Measurements from ENCODE around the gene NEK6. TPM values are rescaled to one million over a fixed set of nuclear protein-coding genes. Genes with fewer than 3 reads are reported as not detected.

NEK6 gene
- total and polyA plus RNA-seq, 2 of the 8 experiments (the other 6 are each of a cell fraction or from before 2014, with no cell fraction given), result 17.7 to 19.7 TPM

DNA sequence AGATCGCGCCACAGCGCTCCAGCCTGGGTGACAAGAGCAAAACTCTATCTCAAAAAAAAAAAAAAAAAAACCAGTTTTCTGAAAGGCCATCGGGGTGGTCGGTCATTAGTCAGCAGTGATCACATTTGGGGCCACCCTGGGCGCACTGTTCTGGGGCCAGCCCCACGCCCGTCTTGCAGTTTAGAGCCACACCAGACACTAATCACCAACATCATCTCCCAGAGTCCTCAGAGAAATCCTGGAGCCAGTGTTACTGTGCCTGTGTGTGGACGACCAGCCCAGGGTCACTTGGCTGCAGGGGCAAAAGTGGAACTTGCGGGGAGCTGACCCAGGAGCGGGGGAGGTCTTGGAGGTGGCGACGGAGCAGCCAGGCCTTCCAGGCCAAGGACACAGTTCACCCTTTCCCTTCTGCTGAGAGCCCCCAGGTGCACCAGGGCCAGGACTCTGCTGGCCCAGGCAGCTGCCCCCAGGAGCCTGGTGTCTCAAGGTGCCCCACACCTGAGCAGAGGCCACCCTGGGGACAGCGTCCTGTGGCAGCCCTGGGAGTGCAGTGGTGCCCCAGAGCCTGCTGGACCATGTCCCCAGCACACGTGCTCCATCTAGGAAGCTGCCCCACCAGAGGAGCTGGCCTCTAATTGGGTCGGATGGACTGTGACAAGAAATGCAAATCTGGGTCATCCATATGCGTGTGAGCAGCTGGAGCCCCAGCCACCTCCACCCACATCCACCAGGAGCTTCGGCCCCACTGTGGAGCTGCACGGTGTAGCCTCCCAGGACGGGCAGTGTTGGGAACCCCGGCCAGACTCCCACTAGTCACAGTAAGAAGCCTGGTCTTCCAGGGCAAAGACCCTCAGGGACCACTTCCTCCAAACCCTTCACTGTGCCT lies 51.1 kb downstream of the NEK6 start (continued):
- TF ChIP-seq CHD7 (IDR thresholded peaks at IDR 0.05; ENCODE audit: insufficient replicate concordance, low read length), result no peak
- TF ChIP-seq CHD1 (IDR thresholded peaks at IDR 0.05; ENCODE audit: low read depth, low read length), result no peak
- no peak for TF ChIP-seq RNF2 (IDR thresholded peaks at IDR 0.05; ENCODE audit: borderline replicate concordance, low read depth, low read length, missing control alignments, poor library complexity, severe bottlenecking)
- no peak for TF ChIP-seq TAF7 (optimal IDR thresholded peaks at IDR 0.05; ENCODE audit: borderline replicate concordance, low read depth, low read length)
- no peak for TF ChIP-seq POLR2A (IDR thresholded peaks at IDR 0.05; ENCODE audit: control extremely low read depth in 1 of 2, low read depth in 2 of 2, low read length in 2 of 2)
- no peak for TF ChIP-seq CTCF (IDR thresholded peaks at IDR 0.05; ENCODE audit: control extremely low read depth in 1 of 3, insufficient read depth in 1 of 3, low read depth in 1 of 3, low read length in 3 of 3)

Measured in H1 (cell line).